SK-N-SH (cell line): ENCODE results near the gene DCP2.

Experiments used
- CTCF ChIP-seq: fragments of 200-600 bp; sonication (generic); IDR thresholded peaks from 2 replicates; pipeline ENCODE4 v1.6.1; 2017; ENCODE audit warnings: antibody characterized with exemption, mild to moderate bottlenecking, moderate library complexity
- EZH2phosphoT487 ChIP-seq: fragments of 200-600 bp; sonication (generic); IDR thresholded peaks from 2 replicates; pipeline ENCODE4 v1.6.1; 2017; ENCODE audit warnings: low read depth, mixed run types, mild to moderate bottlenecking, antibody characterized with exemption, moderate library complexity, borderline replicate concordance
- JUND ChIP-seq: IDR thresholded peaks from 2 replicates; pipeline ENCODE4 v1.4.0; 2012
- POLR2AphosphoS5 ChIP-seq: IDR thresholded peaks from 2 replicates; pipeline ENCODE4 v1.6.1; 2012; ENCODE audit warnings: low read depth, low read length
- TAF1 ChIP-seq: IDR thresholded peaks from 2 replicates; pipeline ENCODE4 v1.6.1; 2012; ENCODE audit warnings: low read depth, mild to moderate bottlenecking, low read length, moderate library complexity, borderline replicate concordance
- YY1 ChIP-seq: IDR thresholded peaks from 2 replicates; pipeline ENCODE4 v1.4.0; 2012; ENCODE audit warnings: low read depth, mild to moderate bottlenecking

GRCh38 chr5:112935675-112936074 is 40.9 kb upstream of the DCP2 start:
- no peak for TF ChIP-seq POLR2AphosphoS5
- no peak for TF ChIP-seq CTCF
- TF ChIP-seq TAF1 = no peak
- TF ChIP-seq JUND = no peak
- TF ChIP-seq YY1 = no peak
- no peak for TF ChIP-seq EZH2phosphoT487
